Nephron (organoid): ENCODE results near the gene PRKCB.

Experiments used
- H3K27ac Mint-ChIP-seq, 3 experiments: 2 replicates each; pipeline ENCODE4 v1.8.0; 2020; ENCODE audit warnings: mixed read lengths in 3 of 3, mild to moderate bottlenecking in 2 of 3, moderate library complexity in 1 of 3
- H3K27me3 Mint-ChIP-seq: 2 replicates; pipeline ENCODE4 v1.8.0; 2021; ENCODE audit warnings: low read depth, mild to moderate bottlenecking, moderate library complexity, mixed read lengths
- H3K36me3 Mint-ChIP-seq: 2 replicates; pipeline ENCODE4 v1.8.0; 2020; ENCODE audit warnings: low read depth, mixed read lengths
- H3K4me1 Mint-ChIP-seq: 2 replicates; pipeline ENCODE4 v1.8.0; 2020; ENCODE audit warnings: mixed read lengths
- H3K4me3 Mint-ChIP-seq, 3 experiments: 2 replicates each; pipeline ENCODE4 v1.8.0; 2020; ENCODE audit warnings: mild to moderate bottlenecking in 3 of 3, mixed read lengths in 3 of 3, moderate library complexity in 2 of 3
- H3K9me3 Mint-ChIP-seq: 2 replicates; pipeline ENCODE4 v1.8.0; 2020; ENCODE audit warnings: mixed read lengths
- CTCF ChIP-seq, 3 experiments: fragments of 200-600 bp; sonication (generic); IDR thresholded peaks; one replicate each; pipeline ENCODE4 v1.5.0; 2021; ENCODE audit warnings: antibody characterized with exemption in 3 of 3; ENCODE audit not compliant: unreplicated experiment in 3 of 3

The PRKCB gene

DNA sequence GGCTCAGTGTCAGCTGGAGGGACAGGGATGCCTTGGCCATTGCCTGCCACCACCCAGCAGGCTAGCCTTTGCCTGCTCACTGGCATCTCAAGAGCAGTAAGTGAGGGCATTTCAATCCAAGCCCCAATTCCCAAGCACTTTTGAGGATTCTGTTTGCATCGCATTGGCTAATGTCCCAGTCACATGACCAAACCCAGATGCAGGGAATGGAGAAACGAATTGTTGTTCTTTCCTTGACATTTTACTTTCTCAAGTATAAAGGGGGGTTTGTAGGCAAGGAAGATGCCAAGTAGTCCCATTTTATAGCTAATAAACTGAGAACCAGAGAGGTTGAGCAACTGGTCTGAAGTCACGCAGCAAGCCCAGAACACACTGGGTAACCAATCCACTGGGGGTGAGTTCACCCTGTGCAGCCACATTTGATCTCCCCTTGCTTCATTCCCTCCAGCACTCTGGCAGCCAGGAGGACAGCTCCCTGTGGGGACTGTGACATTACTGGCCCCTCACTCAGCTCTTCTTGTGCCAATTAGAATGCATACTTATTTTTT is 226.6 kb downstream of the PRKCB start:
- Mint-ChIP-seq H3K27ac (no peak overlapping the region), H3K36me3 (no peaks in the 10 kb centered on the region), H3K27me3 (peaks cover 22% of the 10 kb centered on the region), H3K4me3 (no peak overlapping the region), H3K9me3 (no peaks in the 10 kb centered on the region), H3K4me1 (no peaks in the 10 kb centered on the region)
- no peak for TF ChIP-seq CTCF (IDR thresholded peaks at IDR 0.05; ENCODE audit: unreplicated experiment in 3 of 3)

- peaks cover 13% of the 10 kb centered on the region for H3K27me3 Mint-ChIP-seq
- no peak overlapping the region for H3K27ac Mint-ChIP-seq
- H3K36me3 Mint-ChIP-seq: no peaks in the 10 kb centered on the region
- no peak for TF ChIP-seq CTCF (IDR thresholded peaks at IDR 0.05; ENCODE audit: unreplicated experiment in 3 of 3)
- H3K4me1 Mint-ChIP-seq: no peaks in the 10 kb centered on the region
- no peaks in the 10 kb centered on the region for H3K9me3 Mint-ChIP-seq
- H3K4me3 Mint-ChIP-seq: no peak overlapping the region
Measured at GRCh38 chr16:24069036-24069590, 233.3 kb downstream of the PRKCB start.

DNA sequence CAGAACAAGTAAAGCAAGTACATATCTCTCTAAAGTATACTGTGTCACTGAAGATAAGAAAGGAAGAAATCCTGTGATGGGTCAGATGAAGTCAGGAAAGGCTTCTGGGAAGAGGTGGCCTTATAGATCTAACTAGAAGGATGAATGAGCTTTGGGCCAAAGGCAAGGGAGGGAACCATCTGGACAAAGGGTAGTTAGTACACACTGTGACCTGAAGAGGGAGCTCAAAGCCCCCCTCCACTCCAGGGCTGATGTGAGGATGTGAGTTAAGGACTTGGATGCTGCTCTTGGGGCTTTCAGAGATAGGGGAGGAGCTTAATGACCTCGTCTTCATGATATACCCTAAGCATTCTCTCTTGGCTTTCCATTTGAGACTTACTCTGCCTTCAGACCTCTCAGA is 235.1 kb downstream of the PRKCB start:
- H3K36me3 Mint-ChIP-seq: no peaks in the 10 kb centered on the region
- TF ChIP-seq CTCF (IDR thresholded peaks at IDR 0.05; ENCODE audit: unreplicated experiment in 3 of 3): peak in 2 of 3 experiments; percentile 27 to 36
- H3K4me1 Mint-ChIP-seq: no peaks in the 10 kb centered on the region
- H3K27me3 Mint-ChIP-seq: peaks cover 13% of the 10 kb centered on the region
- H3K9me3 Mint-ChIP-seq: no peaks in the 10 kb centered on the region
- H3K27ac Mint-ChIP-seq: no peak overlapping the region
- no peak overlapping the region for H3K4me3 Mint-ChIP-seq

GRCh38 chr16:24071666-24072360 is 236.0 kb downstream of the PRKCB start:
- Mint-ChIP-seq H3K9me3 (no peaks in the 10 kb centered on the region), H3K4me3 (no peak overlapping the region), H3K27me3 (peaks cover 20% of the 10 kb centered on the region), H3K27ac (no peak overlapping the region), H3K4me1 (no peaks in the 10 kb centered on the region), H3K36me3 (no peaks in the 10 kb centered on the region)
- no peak for TF ChIP-seq CTCF (IDR thresholded peaks at IDR 0.05; ENCODE audit: unreplicated experiment in 3 of 3)

GRCh38 chr16:24073321-24073720 is 237.5 kb downstream of the PRKCB start:
- Mint-ChIP-seq H3K36me3 (no peaks in the 10 kb centered on the region), H3K27ac (no peak overlapping the region), H3K9me3 (no peaks in the 10 kb centered on the region), H3K27me3 (peaks cover 21% of the 10 kb centered on the region), H3K4me1 (no peaks in the 10 kb centered on the region), H3K4me3 (no peak overlapping the region)
- TF ChIP-seq CTCF (IDR thresholded peaks at IDR 0.05; ENCODE audit: unreplicated experiment in 3 of 3): no peak

DNA sequence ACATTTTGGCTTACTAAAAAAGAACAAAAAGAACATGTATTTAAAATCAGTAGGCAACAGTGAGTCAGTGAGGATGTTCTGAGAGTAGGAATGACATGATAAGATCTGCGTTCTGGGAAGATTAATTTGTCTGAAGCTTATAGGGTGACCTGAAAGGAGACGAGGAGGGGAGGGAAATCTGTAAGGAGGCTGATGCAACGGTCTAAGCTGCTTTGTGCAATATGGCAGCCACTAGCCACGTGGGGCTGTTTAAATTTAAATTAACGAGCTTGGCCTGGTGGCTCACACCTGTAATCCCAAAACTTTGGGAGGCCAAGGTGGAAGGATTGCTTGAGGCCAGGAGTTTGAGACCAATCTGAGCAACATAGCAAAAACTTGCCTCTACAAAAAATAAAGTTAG is 238.8 kb downstream of the PRKCB start:
- no peaks in the 10 kb centered on the region for H3K4me1 Mint-ChIP-seq
- TF ChIP-seq CTCF (IDR thresholded peaks at IDR 0.05; ENCODE audit: unreplicated experiment in 3 of 3): no peak
- no peaks in the 10 kb centered on the region for H3K36me3 Mint-ChIP-seq
- H3K27me3 Mint-ChIP-seq: peaks cover 15% of the 10 kb centered on the region
- no peak overlapping the region for H3K4me3 Mint-ChIP-seq
- no peaks in the 10 kb centered on the region for H3K9me3 Mint-ChIP-seq
- no peak overlapping the region for H3K27ac Mint-ChIP-seq
